Suprapubic skin (tissue), 4 donors: ENCODE measurements around the gene ATOH8.

Experiments used
- EP300 ChIP-seq: sonication (generic); formaldehyde crosslinking; IDR thresholded peaks from one replicate; pipeline ENCODE4 v1.6.1; 2017; ENCODE audit warnings: antibody characterized with exemption
- POLR2A ChIP-seq, 2 donors: fragments of 450-650 bp; IDR thresholded peaks; one replicate each; pipeline ENCODE4 v1.6.1; 2017; ENCODE audit warnings: antibody characterized with exemption in 2 of 2, mild to moderate bottlenecking in 2 of 2, moderate library complexity in 2 of 2
- POLR2AphosphoS5 ChIP-seq, 3 donors: sonication (generic); formaldehyde crosslinking; IDR thresholded peaks; one replicate each; pipeline ENCODE4 v1.6.1; 2017; ENCODE audit warnings: antibody characterized with exemption in 3 of 3

DNA sequence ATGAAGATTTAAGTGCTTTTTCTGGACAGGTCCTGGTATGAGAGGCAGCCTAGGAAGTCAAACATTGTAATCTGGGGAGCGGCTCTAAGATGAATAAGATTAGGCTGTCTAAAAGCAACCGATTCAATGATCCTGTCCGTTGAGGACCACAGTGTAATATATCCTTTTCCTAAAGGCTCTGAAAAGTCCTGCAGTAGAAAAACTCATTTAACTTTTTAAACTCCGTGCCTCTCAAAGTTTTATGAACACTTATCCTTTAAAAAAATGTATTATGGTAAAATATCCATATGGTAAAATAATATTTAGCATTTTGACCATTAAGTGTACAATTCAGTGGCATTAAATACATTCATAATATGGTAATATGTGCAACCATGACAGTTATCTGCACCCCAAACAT is 39.8 kb downstream of the ATOH8 start:
- no peak for TF ChIP-seq POLR2A (IDR thresholded peaks at IDR 0.05)
- TF ChIP-seq POLR2AphosphoS5 (IDR thresholded peaks at IDR 0.05), result no peak
- no peak for TF ChIP-seq EP300
